KOPT-K1 (cell line): ENCODE data around the gene GSS.

Experiments used
- H3K27ac ChIP-seq: fragments of 200-600 bp; sonication (generic); 2 replicates; pipeline ENCODE4 v1.5.1; 2016; ENCODE audit warnings: antibody characterized with exemption, mild to moderate bottlenecking, low read depth, low read length; ENCODE audit not compliant: poor library complexity, severe bottlenecking
- H3K36me3 ChIP-seq: fragments of 200-600 bp; sonication (generic); 2 replicates; pipeline ENCODE4 v1.5.1; 2017; ENCODE audit warnings: antibody characterized with exemption, mild to moderate bottlenecking, low read length, moderate library complexity; ENCODE audit not compliant: insufficient read depth
- H3K9me3 ChIP-seq: fragments of 200-600 bp; sonication (generic); 2 replicates; pipeline ENCODE4 v1.5.1; 2017; ENCODE audit warnings: antibody characterized with exemption, low read length, mild to moderate bottlenecking; ENCODE audit not compliant: insufficient read depth, poor library complexity, severe bottlenecking

GSS gene

GRCh38 chr20:34951252-34951651 is 4.4 kb downstream of the GSS start:
- Histone ChIP-seq H3K27ac (no peak overlapping the region), H3K36me3 (peaks cover 42% of the 10 kb centered on the region), H3K9me3 (no peaks in the 10 kb centered on the region)

- Histone ChIP-seq H3K27ac (no peak overlapping the region), H3K9me3 (no peaks in the 10 kb centered on the region), H3K36me3 (peaks cover 57% of the 10 kb centered on the region)
Measured at GRCh38 chr20:34949120-34949519, 6.5 kb downstream of the GSS start.

DNA sequence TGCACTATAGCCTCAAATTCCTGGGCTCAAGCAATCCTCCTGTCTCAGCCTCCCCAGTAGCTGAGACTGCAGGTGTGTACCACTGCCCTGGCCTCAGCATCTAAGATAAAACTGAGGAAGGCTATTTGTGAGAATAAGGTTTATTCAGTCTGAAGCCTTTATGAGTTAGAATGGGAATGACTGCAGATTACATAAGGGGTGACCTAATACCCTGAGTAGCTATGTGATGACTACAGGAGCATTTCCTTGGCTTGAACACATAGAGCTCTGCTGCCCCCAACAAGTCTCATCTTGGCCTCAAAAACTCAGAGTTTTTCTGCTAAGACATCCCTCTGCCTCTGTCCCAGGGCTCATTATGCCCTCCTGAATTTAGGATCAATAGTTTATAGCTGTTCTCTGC is 7.6 kb downstream of the GSS start:
- peaks cover 68% of the 10 kb centered on the region for H3K36me3 ChIP-seq
- no peaks in the 10 kb centered on the region for H3K9me3 ChIP-seq
- H3K27ac ChIP-seq: no peak overlapping the region

DNA sequence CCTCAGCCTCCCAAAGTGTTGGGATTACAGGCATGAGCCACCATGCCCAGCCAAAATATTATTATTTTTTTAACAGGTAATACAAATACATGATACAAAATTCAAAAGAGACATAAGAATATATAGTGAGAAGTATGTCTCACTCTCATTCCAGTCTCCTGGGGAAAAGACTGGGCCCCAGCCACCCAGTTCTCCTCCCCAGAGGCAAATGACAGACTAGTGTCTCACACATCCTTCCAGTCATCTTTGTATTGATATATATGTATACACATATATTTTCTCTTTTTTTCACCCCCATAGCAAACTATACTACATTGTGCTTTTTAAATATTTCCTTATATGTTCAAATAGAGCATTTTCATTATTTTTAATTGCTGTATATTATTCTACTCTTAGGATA is 8.3 kb downstream of the GSS start:
- H3K36me3 ChIP-seq: peaks cover 75% of the 10 kb centered on the region
- H3K27ac ChIP-seq: no peak overlapping the region

DNA sequence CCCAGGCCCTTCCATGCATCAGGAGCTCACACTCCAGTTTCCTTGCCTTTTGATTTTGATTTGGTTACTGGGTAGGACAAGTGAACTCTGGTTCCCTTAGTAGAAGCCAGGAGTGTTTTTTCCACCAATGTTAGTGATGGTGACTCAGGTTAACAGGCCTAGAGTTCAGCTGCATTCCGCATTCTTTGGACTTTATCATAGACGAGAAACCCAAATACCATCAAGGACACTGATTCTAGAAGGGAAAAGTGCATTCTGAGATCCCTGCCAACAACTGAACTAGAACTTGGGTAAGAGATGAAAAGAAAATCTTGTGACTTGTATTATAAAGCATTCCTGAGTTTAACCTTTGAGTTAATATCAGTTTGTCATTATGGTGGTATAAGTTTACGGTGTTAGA is 8.9 kb downstream of the GSS start:
- Histone ChIP-seq H3K27ac (no peak overlapping the region), H3K36me3 (peaks cover 81% of the 10 kb centered on the region), H3K9me3 (no peaks in the 10 kb centered on the region)

More for the DNA sequence above, 8.3 kb downstream of the GSS start:
- no peaks in the 10 kb centered on the region for H3K9me3 ChIP-seq

- H3K9me3 ChIP-seq: no peaks in the 10 kb centered on the region
- peaks cover 82% of the 10 kb centered on the region for H3K36me3 ChIP-seq
- no peak overlapping the region for H3K27ac ChIP-seq
Measured at GRCh38 chr20:34945315-34946077, 10.1 kb downstream of the GSS start.

DNA sequence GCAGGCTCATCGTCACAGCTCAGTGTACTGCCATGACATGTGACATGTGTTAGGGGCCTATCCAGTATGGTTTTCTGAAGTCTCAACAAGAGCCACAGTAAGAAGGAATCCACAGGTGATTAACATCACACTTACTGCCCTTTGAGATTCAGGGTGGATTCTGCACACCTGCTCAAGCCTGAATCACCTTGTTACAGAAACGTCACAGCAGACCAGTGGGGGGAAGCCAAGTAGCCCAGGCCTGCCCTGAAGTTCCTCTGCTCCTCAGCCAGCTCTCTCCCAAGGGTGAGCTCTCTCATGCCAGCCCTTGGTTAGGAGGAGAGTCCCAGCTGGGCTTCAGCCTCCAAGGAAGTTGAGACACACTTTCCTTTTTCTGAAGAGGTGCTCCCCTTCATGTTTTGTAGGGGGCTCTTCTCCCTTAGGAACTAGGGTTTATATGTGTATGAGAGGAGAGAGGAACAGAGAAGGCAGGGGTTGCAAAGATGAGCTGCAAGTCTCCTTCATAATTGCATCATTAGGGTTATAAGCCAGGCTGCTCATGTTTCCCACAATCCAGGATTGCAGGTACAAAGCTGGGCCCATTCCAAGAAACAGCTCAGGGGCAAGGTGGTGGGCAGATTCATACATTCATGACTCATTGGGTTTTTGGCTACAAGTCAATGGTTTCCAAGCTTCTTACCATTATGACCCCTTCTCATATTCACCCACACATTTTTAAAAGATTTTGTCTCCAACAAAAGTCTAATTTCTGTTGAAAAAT is 11.6 kb downstream of the GSS start:
- Histone ChIP-seq H3K9me3 (no peaks in the 10 kb centered on the region), H3K36me3 (peaks cover 80% of the 10 kb centered on the region), H3K27ac (no peak overlapping the region)

DNA sequence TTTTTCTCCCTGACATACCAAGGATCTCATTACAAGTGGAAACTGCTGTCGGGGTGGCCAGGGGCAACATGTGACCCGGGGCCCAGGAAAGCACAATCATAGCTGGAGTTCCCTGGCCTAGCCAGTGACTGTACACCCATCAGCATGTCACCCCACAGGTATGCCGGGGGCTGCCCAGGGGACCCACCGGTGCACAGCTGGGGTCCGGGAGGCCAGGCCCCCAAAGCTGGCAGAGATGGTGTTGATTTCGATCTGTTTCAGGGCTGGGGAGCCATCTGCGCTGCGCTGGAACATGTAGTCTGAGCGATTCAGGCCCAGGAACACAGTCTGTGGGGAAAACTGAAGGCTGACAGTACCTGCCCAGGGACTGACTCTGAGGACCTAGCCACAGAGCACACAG is 13.3 kb downstream of the GSS start:
- no peaks in the 10 kb centered on the region for H3K9me3 ChIP-seq
- H3K36me3 ChIP-seq: peaks cover 82% of the 10 kb centered on the region
- H3K27ac ChIP-seq: no peak overlapping the region

DNA sequence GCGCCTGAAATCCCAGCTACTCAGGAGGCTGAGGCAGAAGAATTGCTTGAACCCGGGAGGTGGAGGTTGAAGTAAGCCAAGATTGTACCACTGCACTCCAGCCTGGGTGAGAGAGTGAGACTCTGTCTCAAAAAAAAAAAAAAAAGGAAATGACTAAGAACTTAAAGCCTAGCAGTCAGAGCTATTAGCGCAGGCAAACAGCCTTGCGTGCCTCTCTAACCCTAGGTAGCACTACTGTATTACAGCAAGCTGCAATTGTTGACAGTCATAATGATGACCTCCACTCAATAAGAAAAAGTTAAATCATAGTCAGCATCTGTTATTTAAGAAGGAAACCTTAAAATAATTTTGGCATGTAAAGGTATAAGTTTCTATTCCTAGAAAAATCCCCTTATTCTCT is 14.4 kb downstream of the GSS start:
- Histone ChIP-seq H3K36me3 (peaks cover 84% of the 10 kb centered on the region), H3K27ac (no peak overlapping the region), H3K9me3 (no peaks in the 10 kb centered on the region)

- Histone ChIP-seq H3K9me3 (no peaks in the 10 kb centered on the region), H3K36me3 (peaks cover 85% of the 10 kb centered on the region), H3K27ac (no peak overlapping the region)
Measured at GRCh38 chr20:34940081-34940481, 15.5 kb downstream of the GSS start.

DNA sequence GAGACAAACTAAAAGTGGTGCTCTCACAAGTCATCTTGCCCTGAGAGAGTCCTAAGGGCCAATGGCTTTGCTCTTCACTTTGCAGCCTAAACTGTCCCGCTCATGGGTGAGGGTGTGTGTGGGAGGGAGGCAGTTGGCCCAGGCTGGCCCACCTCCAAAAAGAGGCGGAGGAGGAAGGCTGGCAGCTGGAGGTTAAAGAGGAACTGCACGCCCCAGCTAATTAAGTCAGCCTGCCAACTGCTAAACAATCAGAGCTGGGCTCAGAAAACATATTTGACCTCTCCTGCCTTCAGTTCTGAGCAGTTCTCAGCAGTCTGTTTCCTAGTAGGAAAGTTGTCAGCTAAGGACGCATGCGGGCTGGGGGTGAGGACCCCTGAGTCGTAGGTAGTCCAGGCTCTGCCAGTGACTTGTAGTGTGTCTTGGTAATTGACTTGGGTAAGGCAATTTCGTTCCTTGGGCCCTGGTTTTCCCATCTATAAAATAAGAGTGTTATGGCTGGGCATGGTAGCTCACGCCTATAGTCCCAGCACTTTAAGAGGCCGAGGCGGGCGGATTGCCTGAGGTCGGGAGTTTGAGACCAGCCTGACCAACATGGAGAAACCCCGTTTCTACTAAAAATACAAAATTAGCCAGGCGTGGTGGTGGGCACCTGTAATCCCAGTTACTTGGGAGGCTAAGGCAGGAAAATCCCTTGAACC is 17.0 kb downstream of the GSS start:
- Histone ChIP-seq H3K36me3 (peaks cover 86% of the 10 kb centered on the region), H3K9me3 (no peaks in the 10 kb centered on the region), H3K27ac (no peak overlapping the region)

- H3K9me3 ChIP-seq: no peaks in the 10 kb centered on the region
- H3K36me3 ChIP-seq: peaks cover 83% of the 10 kb centered on the region
- H3K27ac ChIP-seq: no peak overlapping the region
Measured at GRCh38 chr20:34931771-34932170, 23.8 kb downstream of the GSS start.

GRCh38 chr20:34928411-34928810 is 27.2 kb downstream of the GSS start:
- peaks cover 55% of the 10 kb centered on the region for H3K36me3 ChIP-seq
- H3K9me3 ChIP-seq: no peaks in the 10 kb centered on the region
- H3K27ac ChIP-seq: no peak overlapping the region

DNA sequence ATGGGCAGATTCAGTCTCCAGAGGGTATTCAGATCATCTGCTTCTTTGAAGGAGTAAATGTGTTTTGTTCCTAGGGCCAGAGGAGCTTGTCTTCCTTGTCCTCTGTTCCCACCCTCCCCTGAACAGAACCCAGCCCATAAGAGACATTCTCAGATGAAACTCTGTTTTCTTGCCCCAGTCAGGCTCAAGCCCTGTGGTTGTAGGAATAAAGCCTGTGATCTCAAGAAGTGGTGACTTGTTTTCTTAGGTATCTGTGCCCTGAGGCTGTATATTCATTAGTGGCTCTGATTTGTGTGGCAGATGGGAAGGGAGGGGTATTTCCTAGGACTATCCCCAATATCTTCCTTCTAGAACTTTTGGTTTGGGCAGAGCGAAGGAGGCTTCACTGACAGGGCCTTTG is 27.9 kb downstream of the GSS start:
- no peaks in the 10 kb centered on the region for H3K9me3 ChIP-seq

DNA sequence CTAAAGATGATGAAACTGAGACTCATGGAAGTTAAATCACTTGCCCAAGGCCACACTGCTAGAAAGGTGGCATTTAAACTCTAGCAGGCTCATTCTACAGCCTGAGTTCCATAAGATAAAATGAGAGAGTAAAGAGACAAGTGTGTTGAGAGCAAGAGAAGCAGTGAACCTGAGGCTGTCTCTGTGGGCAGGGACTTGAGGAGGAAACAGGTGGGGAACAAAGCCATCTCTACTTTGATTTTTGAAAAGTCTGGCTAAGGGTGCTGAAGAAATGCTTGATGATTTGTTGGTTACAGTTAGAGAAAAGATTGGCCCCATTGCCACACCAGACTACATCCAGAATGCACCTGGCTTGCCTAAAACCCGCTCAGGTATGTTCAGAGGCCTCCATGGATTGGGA is 29.0 kb downstream of the GSS start:
- Histone ChIP-seq H3K27ac (peak overlapping the region; percentile 47), H3K36me3 (peaks cover 36% of the 10 kb centered on the region), H3K9me3 (no peaks in the 10 kb centered on the region)

More for the DNA sequence above, 27.9 kb downstream of the GSS start:
- Histone ChIP-seq H3K36me3 (peaks cover 48% of the 10 kb centered on the region), H3K27ac (peak overlapping the region; percentile 47)
